ENCODE data around the gene SCP2.

Gene SCP2

DNA sequence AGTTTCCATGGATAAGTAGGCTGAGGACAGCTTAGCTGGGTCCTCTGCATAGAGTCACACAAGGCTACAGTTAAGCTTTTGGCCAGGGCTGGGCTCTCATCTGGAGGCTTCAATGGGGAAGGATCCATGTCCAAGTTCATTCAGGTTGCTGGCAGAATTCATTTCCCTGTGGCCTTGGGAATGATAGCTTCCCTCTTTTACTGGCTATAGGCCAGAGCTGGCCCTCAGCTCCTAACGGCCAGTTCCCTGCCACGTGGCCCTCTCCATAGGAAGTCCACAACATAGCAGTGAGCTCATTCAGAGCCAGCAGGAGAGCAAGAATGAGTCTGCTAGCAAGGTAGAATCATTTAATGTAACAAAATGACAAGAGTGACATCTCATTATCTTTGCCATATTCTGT is 119.9 kb downstream of the SCP2 start:
- H4K91ac ChIP-seq (ENCODE audit: low read depth, low read length, poor library complexity), result no peak overlapping the region
- no peak for DNase-seq (ENCODE audit: low spot score)
- H4K8ac ChIP-seq (ENCODE audit: low read depth, low read length), result no peak overlapping the region
- H2BK15ac ChIP-seq (ENCODE audit: low read length), result no peak overlapping the region
- H3K36me3 ChIP-seq (replicated peaks in 1 of 2; ENCODE audit: control insufficient read depth in 2 of 2, insufficient read depth in 2 of 2, low read length in 2 of 2), result peaks cover 0 to 6% of the 10 kb centered on the region in 2 donors
- H3K4ac ChIP-seq (ENCODE audit: low read length), result no peak overlapping the region
- H3K4me2 ChIP-seq (ENCODE audit: insufficient read depth, low read length, poor library complexity, severe bottlenecking), result no peak overlapping the region
- no peak overlapping the region for H2BK120ac ChIP-seq (ENCODE audit: low read depth, low read length)
- no peak overlapping the region for H3K18ac ChIP-seq (ENCODE audit: low read length)
- no peak overlapping the region for H3K9ac ChIP-seq (ENCODE audit: low read depth, low read length, poor library complexity)
- H3K27me3 ChIP-seq (ENCODE audit: control insufficient read depth in 3 of 3, insufficient read depth in 3 of 3, low read depth in 1 of 3, low read length in 3 of 3), result no peaks in the 10 kb centered on the region
- H2BK12ac ChIP-seq (ENCODE audit: low read length), result no peak overlapping the region
- no peak overlapping the region for H3K14ac ChIP-seq (ENCODE audit: low read length)
- no peaks in the 10 kb centered on the region for H3K79me1 ChIP-seq (ENCODE audit: low read depth, low read length)
- no peak overlapping the region for H2AFZ ChIP-seq (ENCODE audit: low read length)
- H3K23ac ChIP-seq (ENCODE audit: low read depth, low read length, poor library complexity), result no peak overlapping the region
- H3K9me3 ChIP-seq (replicated peaks in 1 of 2; ENCODE audit: control insufficient read depth in 2 of 2, insufficient read depth in 1 of 2, low read depth in 1 of 2, low read length in 2 of 2), result no peaks in the 10 kb centered on the region
- no peak overlapping the region for H2AK5ac ChIP-seq (ENCODE audit: low read depth, low read length)
- H3K4me1 ChIP-seq (ENCODE audit: control insufficient read depth in 2 of 2, insufficient read depth in 1 of 2, low read depth in 1 of 2, low read length in 2 of 2), result peaks cover 9 to 23% of the 10 kb centered on the region in 2 donors
- H3K4me3 ChIP-seq (ENCODE audit: low read length in 2 of 2), result no peak overlapping the region
- no CpG with 5 or more reads among the region's 2 CpGs for WGBS, 2 donors (ENCODE audit: extremely low coverage in 2 of 2, insufficient read length in 2 of 2, insufficient replicate concordance in 1 of 2)
- no peak overlapping the region for H2BK5ac ChIP-seq (ENCODE audit: low read length)
- H3K27ac ChIP-seq (replicated peaks; ENCODE audit: low read length), result no peak overlapping the region

DNA sequence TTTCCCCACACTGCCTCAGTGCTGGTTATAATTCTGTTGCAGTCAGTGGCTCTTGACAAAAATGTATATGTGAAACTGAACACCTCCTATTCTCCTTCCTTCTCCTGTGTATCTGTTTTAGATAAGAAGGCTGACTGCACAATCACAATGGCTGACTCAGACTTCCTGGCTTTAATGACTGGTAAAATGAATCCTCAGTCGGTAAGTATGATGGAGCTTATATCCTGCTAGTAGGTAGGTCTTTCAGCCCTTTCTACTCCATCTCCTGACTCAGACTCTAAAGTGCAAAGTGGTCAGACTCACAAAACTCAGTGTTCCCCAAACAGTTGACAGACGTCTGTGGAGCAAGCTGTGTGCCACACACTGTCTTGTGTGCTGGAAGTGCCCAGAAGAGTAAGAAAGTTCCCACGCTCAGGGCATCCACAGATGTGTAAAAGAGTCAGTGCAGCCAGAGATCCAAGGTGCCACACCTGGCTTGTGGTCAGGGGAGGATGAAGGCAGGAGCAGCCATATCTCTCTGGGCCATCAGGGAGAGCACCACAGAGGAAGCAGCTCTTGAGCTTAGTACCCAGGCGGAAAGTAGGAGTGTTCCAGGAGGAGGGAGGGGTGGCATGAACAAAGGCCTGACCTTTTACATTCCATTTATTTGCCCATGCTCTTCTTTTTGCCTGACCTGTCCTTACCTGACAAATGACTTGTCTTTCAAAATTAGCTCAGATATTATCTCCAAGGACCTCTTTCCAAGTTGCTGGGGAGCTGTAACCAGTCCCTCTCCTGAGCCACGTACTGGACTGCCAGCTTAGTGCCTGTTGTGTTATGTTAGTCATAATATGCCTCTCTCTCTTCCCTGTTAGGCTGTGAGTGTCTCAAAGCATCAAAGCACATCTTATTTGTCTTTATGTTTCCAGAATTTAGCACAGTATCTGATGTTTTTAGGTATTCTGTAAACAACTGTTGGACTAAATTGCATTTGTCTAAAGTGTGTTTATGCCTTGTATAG is 121.0 kb downstream of the SCP2 start:
- H2BK5ac ChIP-seq (ENCODE audit: low read length), result no peak overlapping the region
- no peak overlapping the region for H3K4ac ChIP-seq (ENCODE audit: low read length)
- H3K27me3 ChIP-seq (ENCODE audit: control insufficient read depth in 3 of 3, insufficient read depth in 3 of 3, low read depth in 1 of 3, low read length in 3 of 3), result no peaks in the 10 kb centered on the region
- no peak overlapping the region for H4K91ac ChIP-seq (ENCODE audit: low read depth, low read length, poor library complexity)
- H3K4me3 ChIP-seq (ENCODE audit: low read length in 2 of 2), result no peak overlapping the region
- no CpG with 5 or more reads among the region's 5 CpGs for WGBS, 2 donors (ENCODE audit: extremely low coverage in 2 of 2, insufficient read length in 2 of 2, insufficient replicate concordance in 1 of 2)
- no peak overlapping the region for H2BK12ac ChIP-seq (ENCODE audit: low read length)
- peaks cover 0 to 6% of the 10 kb centered on the region in 2 donors for H3K36me3 ChIP-seq (replicated peaks in 1 of 2; ENCODE audit: control insufficient read depth in 2 of 2, insufficient read depth in 2 of 2, low read length in 2 of 2)
- H3K14ac ChIP-seq (ENCODE audit: low read length), result peak overlapping the region; percentile 5
- H2AFZ ChIP-seq (ENCODE audit: low read length), result no peak overlapping the region
- DNase-seq (ENCODE audit: low spot score), result no peak
- no peak overlapping the region for H3K23ac ChIP-seq (ENCODE audit: low read depth, low read length, poor library complexity)
- no peak overlapping the region for H4K8ac ChIP-seq (ENCODE audit: low read depth, low read length)
- H3K4me1 ChIP-seq (ENCODE audit: control insufficient read depth in 2 of 2, insufficient read depth in 1 of 2, low read depth in 1 of 2, low read length in 2 of 2), result peaks cover 9 to 23% of the 10 kb centered on the region in 2 donors
- H3K79me1 ChIP-seq (ENCODE audit: low read depth, low read length), result no peaks in the 10 kb centered on the region
- H3K27ac ChIP-seq (replicated peaks; ENCODE audit: low read length), result no peak overlapping the region
- H2BK120ac ChIP-seq (ENCODE audit: low read depth, low read length), result no peak overlapping the region
- H2BK15ac ChIP-seq (ENCODE audit: low read length), result no peak overlapping the region
- H3K4me2 ChIP-seq (ENCODE audit: insufficient read depth, low read length, poor library complexity, severe bottlenecking), result peak overlapping the region; percentile 20
- no peaks in the 10 kb centered on the region for H3K9me3 ChIP-seq (replicated peaks in 1 of 2; ENCODE audit: control insufficient read depth in 2 of 2, insufficient read depth in 1 of 2, low read depth in 1 of 2, low read length in 2 of 2)
- no peak overlapping the region for H3K9ac ChIP-seq (ENCODE audit: low read depth, low read length, poor library complexity)
- no peak overlapping the region for H2AK5ac ChIP-seq (ENCODE audit: low read depth, low read length)
- H3K18ac ChIP-seq (ENCODE audit: low read length), result no peak overlapping the region

GRCh38 chr1:53048960-53049573 is 122.0 kb downstream of the SCP2 start:
- Histone ChIP-seq H2BK12ac (ENCODE audit: low read length) (no peak overlapping the region), H3K14ac (ENCODE audit: low read length) (no peak overlapping the region), H3K4me2 (ENCODE audit: insufficient read depth, low read length, poor library complexity, severe bottlenecking) (no peak overlapping the region), H4K8ac (ENCODE audit: low read depth, low read length) (no peak overlapping the region), H3K27me3 (ENCODE audit: control insufficient read depth in 3 of 3, insufficient read depth in 3 of 3, low read depth in 1 of 3, low read length in 3 of 3) (no peaks in the 10 kb centered on the region), H2AK5ac (ENCODE audit: low read depth, low read length) (no peak overlapping the region), H2BK5ac (ENCODE audit: low read length) (no peak overlapping the region), H3K4ac (ENCODE audit: low read length) (no peak overlapping the region), H3K4me3 (ENCODE audit: low read length in 2 of 2) (no peak overlapping the region), H3K9me3 (replicated peaks in 1 of 2; ENCODE audit: control insufficient read depth in 2 of 2, insufficient read depth in 1 of 2, low read depth in 1 of 2, low read length in 2 of 2) (no peaks in the 10 kb centered on the region), H3K23ac (ENCODE audit: low read depth, low read length, poor library complexity) (no peak overlapping the region), H3K18ac (ENCODE audit: low read length) (no peak overlapping the region), H3K9ac (ENCODE audit: low read depth, low read length, poor library complexity) (no peak overlapping the region), H2BK120ac (ENCODE audit: low read depth, low read length) (no peak overlapping the region), H2AFZ (ENCODE audit: low read length) (no peak overlapping the region), H3K27ac (replicated peaks; ENCODE audit: low read length) (no peak overlapping the region), H3K36me3 (replicated peaks in 1 of 2; ENCODE audit: control insufficient read depth in 2 of 2, insufficient read depth in 2 of 2, low read length in 2 of 2) (peaks cover 2 to 9% of the 10 kb centered on the region in 2 donors), H4K91ac (ENCODE audit: low read depth, low read length, poor library complexity) (no peak overlapping the region), H2BK15ac (ENCODE audit: low read length) (no peak overlapping the region), H3K79me1 (ENCODE audit: low read depth, low read length) (no peaks in the 10 kb centered on the region), H3K4me1 (ENCODE audit: control insufficient read depth in 2 of 2, insufficient read depth in 1 of 2, low read depth in 1 of 2, low read length in 2 of 2) (peaks cover 9 to 23% of the 10 kb centered on the region in 2 donors)
- WGBS, 2 donors (ENCODE audit: extremely low coverage in 2 of 2, insufficient read length in 2 of 2, insufficient replicate concordance in 1 of 2), result no CpG with 5 or more reads among the region's 3 CpGs
- DNase-seq (ENCODE audit: low spot score), result no peak

DNA sequence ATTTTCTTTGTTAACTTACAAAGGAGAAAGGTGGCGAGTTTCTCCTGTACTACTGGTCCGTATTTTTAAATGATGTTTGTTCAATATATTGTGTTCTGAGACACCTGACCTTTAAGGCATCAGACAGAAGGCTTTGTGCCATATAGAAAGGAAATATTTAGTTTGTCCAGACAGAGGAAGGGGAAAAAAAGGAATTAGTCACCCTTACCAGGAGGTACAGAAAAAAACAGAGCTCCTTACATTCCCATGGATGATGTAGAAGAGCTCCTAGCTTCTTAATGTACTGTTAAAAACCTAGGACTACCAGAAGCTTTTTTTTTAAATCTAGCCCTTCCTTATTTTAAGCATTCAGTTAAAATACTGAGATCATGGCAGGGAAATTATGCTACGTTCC is 122.5 kb downstream of the SCP2 start:
- H3K27me3 ChIP-seq (ENCODE audit: control insufficient read depth in 3 of 3, insufficient read depth in 3 of 3, low read depth in 1 of 3, low read length in 3 of 3), result no peaks in the 10 kb centered on the region
- no peak overlapping the region for H2BK5ac ChIP-seq (ENCODE audit: low read length)
- DNase-seq (ENCODE audit: low spot score), result no peak
- peaks cover 9 to 23% of the 10 kb centered on the region in 2 donors for H3K4me1 ChIP-seq (ENCODE audit: control insufficient read depth in 2 of 2, insufficient read depth in 1 of 2, low read depth in 1 of 2, low read length in 2 of 2)
- no peak overlapping the region for H3K27ac ChIP-seq (replicated peaks; ENCODE audit: low read length)
- no peaks in the 10 kb centered on the region for H3K79me1 ChIP-seq (ENCODE audit: low read depth, low read length)
- no peak overlapping the region for H3K14ac ChIP-seq (ENCODE audit: low read length)
- H3K4me2 ChIP-seq (ENCODE audit: insufficient read depth, low read length, poor library complexity, severe bottlenecking), result no peak overlapping the region
- H2BK120ac ChIP-seq (ENCODE audit: low read depth, low read length), result no peak overlapping the region
- peaks cover 2 to 9% of the 10 kb centered on the region in 2 donors for H3K36me3 ChIP-seq (replicated peaks in 1 of 2; ENCODE audit: control insufficient read depth in 2 of 2, insufficient read depth in 2 of 2, low read length in 2 of 2)
- no peak overlapping the region for H3K4ac ChIP-seq (ENCODE audit: low read length)
- no peak overlapping the region for H3K18ac ChIP-seq (ENCODE audit: low read length)
- no peak overlapping the region for H2AFZ ChIP-seq (ENCODE audit: low read length)
- no peak overlapping the region for H4K8ac ChIP-seq (ENCODE audit: low read depth, low read length)
- H3K4me3 ChIP-seq (ENCODE audit: low read length in 2 of 2), result no peak overlapping the region
- H2AK5ac ChIP-seq (ENCODE audit: low read depth, low read length), result no peak overlapping the region
- H3K9me3 ChIP-seq (replicated peaks in 1 of 2; ENCODE audit: control insufficient read depth in 2 of 2, insufficient read depth in 1 of 2, low read depth in 1 of 2, low read length in 2 of 2), result no peaks in the 10 kb centered on the region
- no CpG with 5 or more reads among the region's 3 CpGs for WGBS, 2 donors (ENCODE audit: extremely low coverage in 2 of 2, insufficient read length in 2 of 2, insufficient replicate concordance in 1 of 2)
- H3K23ac ChIP-seq (ENCODE audit: low read depth, low read length, poor library complexity), result no peak overlapping the region
- H2BK12ac ChIP-seq (ENCODE audit: low read length), result no peak overlapping the region
- no peak overlapping the region for H3K9ac ChIP-seq (ENCODE audit: low read depth, low read length, poor library complexity)
- no peak overlapping the region for H2BK15ac ChIP-seq (ENCODE audit: low read length)
- H4K91ac ChIP-seq (ENCODE audit: low read depth, low read length, poor library complexity), result no peak overlapping the region

All from neuronal stem cell (in vitro differentiated cells).